SK-N-SH treated with all-trans-retinoic acid at 6 μM for 48 hours (cell line): Measurements from ENCODE around the gene POLR2B.

ENCODE experiments used
- ATAC-seq: fragments of 200-7000 bp; cut with Tn5 transposase; 3 replicates; pipeline ENCODE4 v1.9.1; 2020; ENCODE audit warnings: mild to moderate bottlenecking, moderate library complexity
- ARNTL ChIP-seq: fragments of 450-650 bp; formaldehyde crosslinking; IDR thresholded peaks from 2 replicates; pipeline ENCODE4 v1.5.0; 2020; ENCODE audit warnings: low read depth, mild to moderate bottlenecking, moderate library complexity, borderline replicate concordance
- BACH2 ChIP-seq: fragments of 250-450 bp; sonication (Bioruptor Pico); IDR thresholded peaks from 2 replicates; pipeline ENCODE4 v1.9.0; 2021; ENCODE audit warnings: mild to moderate bottlenecking, borderline replicate concordance
- CREB5 ChIP-seq: fragments of 250-450 bp; sonication (Bioruptor Pico); IDR thresholded peaks from 2 replicates; pipeline ENCODE4 v1.5.1; 2020; ENCODE audit warnings: low read depth, mild to moderate bottlenecking, moderate library complexity
- CSDC2 ChIP-seq: fragments of 250-450 bp; sonication (Bioruptor Pico); IDR thresholded peaks from 2 replicates; pipeline ENCODE4 v1.5.0; 2020; ENCODE audit warnings: mild to moderate bottlenecking, moderate library complexity
- CSRNP3 ChIP-seq: fragments of 250-450 bp; sonication (Bioruptor Pico); IDR thresholded peaks from 2 replicates; pipeline ENCODE4 v1.5.1; 2021; ENCODE audit warnings: mild to moderate bottlenecking, moderate library complexity
- ESRRG ChIP-seq: fragments of 250-450 bp; sonication (Bioruptor Pico); IDR thresholded peaks from 2 replicates; pipeline ENCODE4 v1.6.1; 2021; ENCODE audit warnings: mild to moderate bottlenecking
- GLIS3 ChIP-seq: fragments of 250-450 bp; sonication (Bioruptor Pico); IDR thresholded peaks from 2 replicates; pipeline ENCODE4 v1.5.0; 2020; ENCODE audit warnings: mild to moderate bottlenecking, moderate library complexity
- ISL1 ChIP-seq: fragments of 250-450 bp; sonication (Bioruptor Pico); IDR thresholded peaks from 2 replicates; pipeline ENCODE4 v2.1.2; 2022; ENCODE audit warnings: mild to moderate bottlenecking, moderate library complexity
- OSR1 ChIP-seq: fragments of 250-450 bp; sonication (Bioruptor Pico); IDR thresholded peaks from 2 replicates; pipeline ENCODE4 v1.8.0; 2022; ENCODE audit warnings: moderate library complexity, mild to moderate bottlenecking, inconsistent platforms
- PATZ1 ChIP-seq: fragments of 250-450 bp; sonication (Bioruptor Pico); IDR thresholded peaks from 2 replicates; pipeline ENCODE4 v1.8.0; 2020; ENCODE audit warnings: mild to moderate bottlenecking, moderate library complexity, borderline replicate concordance
- POU6F1 ChIP-seq: fragments of 250-450 bp; sonication (Bioruptor Pico); IDR thresholded peaks from 2 replicates; pipeline ENCODE4 v1.8.0; 2021; ENCODE audit warnings: low read depth, mild to moderate bottlenecking, moderate library complexity, borderline replicate concordance
- PPARA ChIP-seq: fragments of 250-450 bp; sonication (Bioruptor Pico); IDR thresholded peaks from 2 replicates; pipeline ENCODE4 v1.5.0; 2020; ENCODE audit warnings: mild to moderate bottlenecking, borderline replicate concordance
- RARB ChIP-seq: fragments of 250-450 bp; sonication (Bioruptor Pico); IDR thresholded peaks from 2 replicates; pipeline ENCODE4 v1.8.0; 2021; ENCODE audit warnings: mild to moderate bottlenecking, moderate library complexity
- SNAI2 ChIP-seq: fragments of 250-450 bp; sonication (Bioruptor Pico); IDR thresholded peaks from 2 replicates; pipeline ENCODE4 v1.5.0; 2020; ENCODE audit warnings: mild to moderate bottlenecking, moderate library complexity
- TOX ChIP-seq: fragments of 250-450 bp; sonication (Bioruptor Pico); IDR thresholded peaks from 2 replicates; pipeline ENCODE4 v1.8.0; 2021; ENCODE audit warnings: mild to moderate bottlenecking, moderate library complexity, borderline replicate concordance
- TSHZ2 ChIP-seq: fragments of 250-450 bp; sonication (Bioruptor Pico); IDR thresholded peaks from 2 replicates; pipeline ENCODE4 v1.5.0; 2020; ENCODE audit warnings: mild to moderate bottlenecking, moderate library complexity
- ZFP30 ChIP-seq: fragments of 450-650 bp; formaldehyde crosslinking; IDR thresholded peaks from 2 replicates; pipeline ENCODE4 v1.5.0; 2022; ENCODE audit warnings: mild to moderate bottlenecking, moderate library complexity
- ZNF8 ChIP-seq: fragments of 450-650 bp; formaldehyde crosslinking; IDR thresholded peaks from 2 replicates; pipeline ENCODE4 v1.5.0; 2020; ENCODE audit warnings: mild to moderate bottlenecking, moderate library complexity

The POLR2B gene

GRCh38 chr4:56953680-56954520 is 24.8 kb upstream of the POLR2B start:
- no peak for TF ChIP-seq CREB5 (CRISPR knock-in tag)
- TF ChIP-seq GLIS3, result no peak
- no peak for TF ChIP-seq ESRRG
- TF ChIP-seq POU6F1 (CRISPR knock-in tag), result no peak
- no peak for TF ChIP-seq SNAI2
- no peak for TF ChIP-seq OSR1 (CRISPR knock-in tag)
- no peak for TF ChIP-seq TOX (CRISPR knock-in tag)
- TF ChIP-seq ISL1 (CRISPR knock-in tag), result no peak
- TF ChIP-seq CSDC2 (CRISPR knock-in tag), result no peak
- TF ChIP-seq ARNTL (CRISPR knock-in tag), result no peak
- TF ChIP-seq PATZ1, result no peak
- TF ChIP-seq ZFP30 (CRISPR knock-in tag), result no peak
- TF ChIP-seq BACH2 (CRISPR knock-in tag), result no peak
- no peak for TF ChIP-seq TSHZ2 (CRISPR knock-in tag)
- no peak for ATAC-seq

- ATAC-seq, result peak; percentile 39
- TF ChIP-seq SNAI2, result no peak
- TF ChIP-seq BACH2 (CRISPR knock-in tag), result no peak
- no peak for TF ChIP-seq ZNF8 (CRISPR knock-in tag)
- no peak for TF ChIP-seq PPARA (CRISPR knock-in tag)
- no peak for TF ChIP-seq TOX (CRISPR knock-in tag)
- TF ChIP-seq POU6F1 (CRISPR knock-in tag), result no peak
- TF ChIP-seq RARB (CRISPR knock-in tag), result no peak
- TF ChIP-seq CSRNP3, result no peak
- no peak for TF ChIP-seq CREB5 (CRISPR knock-in tag)
- TF ChIP-seq ISL1 (CRISPR knock-in tag), result no peak
Observed at GRCh38 chr4:56958111-56958517, 20.6 kb upstream of the POLR2B start.
